PFSK-1 (cell line): ENCODE data around the gene UGGT1.

Experiments used
- POLR2AphosphoS5 ChIP-seq: IDR thresholded peaks from 2 replicates; pipeline ENCODE4 v1.6.1; 2012; ENCODE audit warnings: low read depth, mild to moderate bottlenecking, control low read depth, low read length, moderate library complexity
- SIN3A ChIP-seq: IDR thresholded peaks from 2 replicates; pipeline ENCODE4 v1.6.1; 2012; ENCODE audit warnings: mild to moderate bottlenecking, low read length, moderate library complexity, borderline replicate concordance; ENCODE audit not compliant: insufficient read depth
- TAF1 ChIP-seq: IDR thresholded peaks from 2 replicates; pipeline ENCODE4 v1.6.1; 2012; ENCODE audit warnings: low read length, control low read depth, borderline replicate concordance; ENCODE audit not compliant: insufficient read depth
- TF ChIP-seq, protein P1 (sequence below), 2 experiments: IDR thresholded peaks; 2 replicates each; pipeline versions ENCODE4 v1.6.1 to v1.8.0; 2011 to 2012; ENCODE audit warnings: low read depth in 2 of 2, low read length in 2 of 2, control low read depth in 1 of 2, inconsistent platforms in 1 of 2, mild to moderate bottlenecking in 1 of 2, moderate library complexity in 1 of 2; ENCODE audit not compliant: insufficient read depth in 1 of 2

DNA sequence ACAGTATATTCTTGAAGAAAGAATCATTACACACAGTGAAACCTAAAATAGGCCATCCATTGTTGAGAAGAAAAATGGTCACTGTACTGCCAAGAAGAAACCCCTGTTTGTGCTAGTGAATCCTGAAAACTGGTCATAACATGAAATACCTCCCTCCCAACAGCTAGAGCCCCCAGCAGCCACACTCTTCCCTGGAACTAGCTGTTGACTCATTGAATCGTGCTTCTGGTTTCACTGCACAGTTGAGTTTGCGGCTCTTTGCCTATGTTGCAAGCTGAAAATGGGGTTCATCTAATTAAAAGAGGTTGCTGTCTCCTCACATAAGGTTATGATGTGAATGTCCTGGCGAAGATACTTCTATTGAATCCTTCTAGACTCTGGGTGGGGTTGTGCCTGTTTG, 86.3 kb downstream of the UGGT1 start:
- no peak for TF ChIP-seq SIN3A
- TF ChIP-seq, protein P1, sequence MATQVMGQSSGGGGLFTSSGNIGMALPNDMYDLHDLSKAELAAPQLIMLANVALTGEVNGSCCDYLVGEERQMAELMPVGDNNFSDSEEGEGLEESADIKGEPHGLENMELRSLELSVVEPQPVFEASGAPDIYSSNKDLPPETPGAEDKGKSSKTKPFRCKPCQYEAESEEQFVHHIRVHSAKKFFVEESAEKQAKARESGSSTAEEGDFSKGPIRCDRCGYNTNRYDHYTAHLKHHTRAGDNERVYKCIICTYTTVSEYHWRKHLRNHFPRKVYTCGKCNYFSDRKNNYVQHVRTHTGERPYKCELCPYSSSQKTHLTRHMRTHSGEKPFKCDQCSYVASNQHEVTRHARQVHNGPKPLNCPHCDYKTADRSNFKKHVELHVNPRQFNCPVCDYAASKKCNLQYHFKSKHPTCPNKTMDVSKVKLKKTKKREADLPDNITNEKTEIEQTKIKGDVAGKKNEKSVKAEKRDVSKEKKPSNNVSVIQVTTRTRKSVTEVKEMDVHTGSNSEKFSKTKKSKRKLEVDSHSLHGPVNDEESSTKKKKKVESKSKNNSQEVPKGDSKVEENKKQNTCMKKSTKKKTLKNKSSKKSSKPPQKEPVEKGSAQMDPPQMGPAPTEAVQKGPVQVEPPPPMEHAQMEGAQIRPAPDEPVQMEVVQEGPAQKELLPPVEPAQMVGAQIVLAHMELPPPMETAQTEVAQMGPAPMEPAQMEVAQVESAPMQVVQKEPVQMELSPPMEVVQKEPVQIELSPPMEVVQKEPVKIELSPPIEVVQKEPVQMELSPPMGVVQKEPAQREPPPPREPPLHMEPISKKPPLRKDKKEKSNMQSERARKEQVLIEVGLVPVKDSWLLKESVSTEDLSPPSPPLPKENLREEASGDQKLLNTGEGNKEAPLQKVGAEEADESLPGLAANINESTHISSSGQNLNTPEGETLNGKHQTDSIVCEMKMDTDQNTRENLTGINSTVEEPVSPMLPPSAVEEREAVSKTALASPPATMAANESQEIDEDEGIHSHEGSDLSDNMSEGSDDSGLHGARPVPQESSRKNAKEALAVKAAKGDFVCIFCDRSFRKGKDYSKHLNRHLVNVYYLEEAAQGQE (IDR thresholded peaks at IDR 0.05; ENCODE audit: insufficient read depth in 1 of 2, low read depth in 2 of 2, low read length in 2 of 2) = no peak
- no peak for TF ChIP-seq POLR2AphosphoS5
- TF ChIP-seq TAF1 = no peak
